K562 (cell line): ENCODE data around the gene TMEM11. TPM values are rescaled to one million over a fixed set of nuclear protein-coding genes. Genes with fewer than 3 reads are reported as not detected.
A peak's percentile ranks its signal among the peaks of the same experiment; 100 is the strongest.

Source experiments
- ARHGAP35 ChIP-seq: fragments of 450-650 bp; IDR thresholded peaks from 2 replicates; pipeline ENCODE4 v1.6.1; 2018; ENCODE audit not compliant: partially characterized antibody
- BACH1 ChIP-seq: fragments of 200-800 bp; sonication (Bioruptor generic); IDR thresholded peaks from 2 replicates; pipeline ENCODE4 v1.6.1; 2016; ENCODE audit warnings: missing genetic modification characterization, missing compliant biosample characterization
- BCOR ChIP-seq: fragments of 450-650 bp; IDR thresholded peaks from 2 replicates; pipeline ENCODE4 v1.6.1; 2016
- CBX1 ChIP-seq: sonication (generic); IDR thresholded peaks from 2 replicates; pipeline ENCODE4 v1.6.1; 2016; ENCODE audit warnings: antibody characterized with exemption, low read depth, mild to moderate bottlenecking
- EWSR1 ChIP-seq: fragments of 450-650 bp; IDR thresholded peaks from 2 replicates; pipeline ENCODE4 v1.6.1; 2018; ENCODE audit warnings: borderline replicate concordance, mild to moderate bottlenecking, low read depth, moderate library complexity; ENCODE audit not compliant: partially characterized antibody
- FOXK2 ChIP-seq, 2 experiments: fragments of 450-650 bp; IDR thresholded peaks in 1 of 2; conservative IDR thresholded peaks in 1 of 2; 2 replicates each; pipeline ENCODE4 v1.6.1; 2016; ENCODE audit warnings: low read depth in 2 of 2, mild to moderate bottlenecking in 1 of 2
- HES1 ChIP-seq: fragments of 450-650 bp; IDR thresholded peaks from 2 replicates; pipeline ENCODE4 v1.6.1; 2016; ENCODE audit warnings: low read depth, mild to moderate bottlenecking, moderate library complexity
- MCM5 ChIP-seq: fragments of 450-650 bp; IDR thresholded peaks from 2 replicates; pipeline ENCODE4 v1.6.1; 2016; ENCODE audit warnings: low read depth
- MECOM ChIP-seq: fragments of 250-450 bp; sonication (Bioruptor Pico); IDR thresholded peaks from 2 replicates; pipeline ENCODE4 v1.8.0; 2022; ENCODE audit warnings: inconsistent platforms
- NR1H2 ChIP-seq: sonication (generic); formaldehyde crosslinking; IDR thresholded peaks from 2 replicates; pipeline ENCODE4 v1.4.0; 2020; ENCODE audit warnings: mild to moderate bottlenecking, missing genetic modification reagents
- POLR2AphosphoS2 ChIP-seq: IDR thresholded peaks from 2 replicates; pipeline ENCODE4 v1.6.1; 2012; ENCODE audit warnings: low read length, improper control_type of control experiment
- SPI1 ChIP-seq: IDR thresholded peaks from 2 replicates; pipeline ENCODE4 v1.6.1; 2011; ENCODE audit warnings: low read depth, low read length, control low read depth, borderline replicate concordance
- ZBTB43 ChIP-seq: sonication (generic); formaldehyde crosslinking; IDR thresholded peaks from 2 replicates; pipeline ENCODE4 v1.8.0; 2023; ENCODE audit warnings: mild to moderate bottlenecking, missing genetic modification reagents
- ZNF280B ChIP-seq: fragments of 250-450 bp; sonication (Bioruptor Pico); IDR thresholded peaks from 2 replicates; pipeline ENCODE4 v1.5.1; 2021; ENCODE audit warnings: mild to moderate bottlenecking
- ZNF311 ChIP-seq: fragments of 250-450 bp; sonication (Bioruptor Pico); IDR thresholded peaks from 2 replicates; pipeline ENCODE4 v1.4.0; 2020; ENCODE audit warnings: mild to moderate bottlenecking, moderate library complexity
- ZNF395 ChIP-seq: fragments of 200-800 bp; sonication (Bioruptor generic); IDR thresholded peaks from 2 replicates; pipeline ENCODE4 v1.6.1; 2017; ENCODE audit warnings: missing genetic modification characterization, missing compliant biosample characterization
- ZNF518B ChIP-seq: fragments of 250-450 bp; sonication (Bioruptor Pico); IDR thresholded peaks from 2 replicates; pipeline ENCODE4 v1.5.0; 2021; ENCODE audit warnings: mild to moderate bottlenecking, moderate library complexity
- ZNF589 ChIP-seq: fragments of 200-800 bp; sonication (Bioruptor generic); IDR thresholded peaks from 2 replicates; pipeline ENCODE4 v1.6.1; 2016; ENCODE audit warnings: low read depth, missing genetic modification characterization, missing compliant biosample characterization
- polyA plus RNA-seq, 8 experiments: library from polyadenylated mRNA; depleted of rRNA in 4 of 8; stranded (reverse) in 5 of 8; unstranded in 3 of 8; fragments of >200 nt; fragmentation: Nextera tagmentation in 2 of 8; fragmentation: Illumina TruSeq in 1 of 8; extraction: Ambion mirVana in 2 of 8; extraction: Trizol in 1 of 8; gene quantifications; 2 replicates each; pipeline versions ENCODE4 v1.2.1 to v1.2.3, GENCODE V29; 2011 to 2014; ENCODE audit warnings: inconsistent platforms in 1 of 8, missing spikeins in 1 of 8
- total RNA-seq, 7 experiments: library from RNA; depleted of rRNA in 6 of 7; stranded (reverse); fragments of >200 nt in 6 of 7; fragmentation: Illumina TruSeq in 2 of 7; extraction: Trizol in 2 of 7; gene quantifications; 2 replicates each; pipeline versions ENCODE4 v1.2.1 to v1.2.3, GENCODE V29; 2011 to 2021; ENCODE audit warnings: low replicate concordance in 1 of 7

The TMEM11 gene
- total and polyA plus RNA-seq, 9 of the 15 experiments (the other 6 are each of a cell fraction or from before 2014, with no cell fraction given), result 12.0 to 40.7 (median 30.0) TPM

GRCh38 chr17:21214015-21214776, at the start of gene TMEM11 (continued):
- TF ChIP-seq ZNF518B (CRISPR knock-in tag) (no peak), ZBTB43 (CRISPR knock-in tag) (no peak), ARHGAP35 (peak; percentile 74), BCOR (no peak), BACH1 (tag) (peak; percentile 75; the same call in 1 of the 2 replicates), SPI1 (0 out of 2 replicates have a peak, but pooled peaks have one; percentile 18), ZNF311 (CRISPR knock-in tag) (peak; percentile 79; the same call in 1 of the 2 replicates), ZNF395 (CRISPR knock-in tag) (peak; percentile 94), MECOM (CRISPR knock-in tag) (no peak), ZNF589 (CRISPR knock-in tag) (peak; percentile 87), MCM5 (no peak), HES1 (no peak), CBX1 (no peak), EWSR1 (no peak), FOXK2 (conservative IDR thresholded peaks at IDR 0.05 in 1 of 2, IDR thresholded peaks at IDR 0.05 in 1 of 2; ENCODE audit: low read depth in 2 of 2) (no peak), ZNF280B (CRISPR knock-in tag) (no peak), POLR2AphosphoS2 (no peak), NR1H2 (CRISPR knock-in tag) (no peak)
